Activated CD8-positive, alpha-beta memory T cell treated with anti-CD3 and anti-CD28 coated beads, Interleukin-2, amount 50 U/mL, for 1 hour (primary cell): ENCODE measurements around the gene DTNA.

Experiments
- DNase-seq: peaks from one replicate; pipeline ENCODE4 v3.0.0-alpha.2; 2020; ENCODE audit errors: extremely low read depth

DTNA gene

DNA sequence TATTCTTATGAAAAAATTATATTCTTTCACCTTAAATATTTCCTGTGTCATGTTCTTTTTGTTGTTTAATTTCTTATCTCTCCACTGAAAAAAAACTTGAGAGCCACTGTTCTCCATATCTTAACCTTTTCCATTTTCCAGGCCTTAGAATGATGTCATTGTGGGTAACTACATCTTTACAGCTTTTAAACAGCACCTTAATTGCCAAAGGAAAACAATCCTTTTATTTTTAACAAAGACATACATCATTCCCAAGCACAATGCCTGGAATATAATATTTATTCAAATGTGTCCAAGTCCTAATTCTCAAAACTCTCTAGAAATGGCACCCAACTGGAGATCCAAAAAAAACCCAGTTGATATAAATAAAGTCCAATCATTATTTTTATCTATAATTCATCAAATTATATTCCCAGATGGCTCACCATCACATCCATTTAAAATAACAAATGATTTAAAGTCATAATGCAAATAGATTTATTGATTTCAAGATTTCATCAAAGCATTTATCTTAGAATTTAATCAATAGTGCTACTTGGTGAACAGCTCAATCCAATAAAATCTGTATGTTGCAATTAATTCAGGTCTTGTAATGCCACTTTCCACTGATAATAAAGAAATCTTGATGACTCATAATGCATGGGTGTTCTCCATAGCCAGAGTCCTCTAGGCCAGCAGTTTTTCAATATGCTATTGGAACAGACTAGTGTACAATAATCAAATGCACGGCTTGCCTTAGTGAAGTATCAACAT lies 224.0 kb downstream of the DTNA start:
- no peak for DNase-seq

DNA sequence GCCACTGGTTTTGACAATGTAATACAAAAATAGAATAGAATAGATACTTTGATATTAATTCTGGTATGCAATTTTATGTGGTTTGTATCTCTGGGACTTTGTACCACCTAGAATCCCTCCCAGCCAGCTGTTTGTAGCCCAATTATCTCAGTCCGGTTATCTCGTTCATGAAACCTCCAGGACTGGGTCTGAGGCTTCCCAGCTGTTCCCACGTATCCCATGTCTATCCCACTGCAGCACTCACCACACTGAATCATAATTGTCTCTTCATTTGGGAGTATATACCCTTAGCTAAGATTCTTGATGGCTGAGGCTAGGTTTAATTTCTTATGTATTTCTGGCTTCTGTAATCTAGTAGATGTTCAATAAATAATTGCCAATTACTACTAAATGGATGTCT lies 226.7 kb downstream of the DTNA start:
- DNase-seq, result no peak

DNA sequence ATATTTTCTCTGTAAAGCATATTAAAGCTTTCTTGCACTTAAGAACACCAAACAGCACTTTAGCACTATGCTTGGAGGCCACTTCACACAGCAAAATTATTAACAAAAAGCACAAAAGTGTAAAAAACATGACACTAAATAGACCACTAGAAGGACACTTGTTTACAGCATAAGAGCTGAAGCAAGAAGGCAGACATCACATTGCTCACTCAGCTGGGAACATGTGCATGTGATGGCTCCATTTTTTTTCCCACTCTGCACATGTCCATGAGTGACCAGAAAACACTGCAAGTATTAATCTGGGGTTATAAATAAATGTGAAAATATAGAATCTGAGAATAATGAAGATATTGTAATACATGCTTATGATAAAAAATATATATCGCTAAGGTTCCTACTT lies 228.0 kb downstream of the DTNA start:
- no peak for DNase-seq
